HG03066 (cell line): ENCODE results near the gene CDKL5.
"Not testable (repeated sequence)": the region's sequence is repeated elsewhere in the genome, so short reads cannot be mapped to it uniquely, and the experiment has no call there.

ENCODE experiments used
- ATAC-seq: cut with Tn5 transposase; IDR thresholded peaks from one replicate; pipeline ENCODE4 v1.9.1; 2021; ENCODE audit warnings: low read depth; ENCODE audit not compliant: unreplicated experiment

The CDKL5 gene

GRCh38 chrX:18425199-18426003 is at the start of gene CDKL5:
CDKL5 (plus strand) TSS chrX:18425608; CDS start chrX:18507097, 81,489 bp downstream.
- peak; percentile 78 for ATAC-seq

GRCh38 chrX:18377796-18378195 is 47.6 kb upstream of the CDKL5 start:
- no peak for ATAC-seq

GRCh38 chrX:18389966-18390365 is 35.4 kb upstream of the CDKL5 start:
- no peak for ATAC-seq

- ATAC-seq: no peak
Measured at GRCh38 chrX:18390941-18391538, 34.4 kb upstream of the CDKL5 start.

GRCh38 chrX:18394477-18394876 is 30.9 kb upstream of the CDKL5 start:
- no peak for ATAC-seq

DNA sequence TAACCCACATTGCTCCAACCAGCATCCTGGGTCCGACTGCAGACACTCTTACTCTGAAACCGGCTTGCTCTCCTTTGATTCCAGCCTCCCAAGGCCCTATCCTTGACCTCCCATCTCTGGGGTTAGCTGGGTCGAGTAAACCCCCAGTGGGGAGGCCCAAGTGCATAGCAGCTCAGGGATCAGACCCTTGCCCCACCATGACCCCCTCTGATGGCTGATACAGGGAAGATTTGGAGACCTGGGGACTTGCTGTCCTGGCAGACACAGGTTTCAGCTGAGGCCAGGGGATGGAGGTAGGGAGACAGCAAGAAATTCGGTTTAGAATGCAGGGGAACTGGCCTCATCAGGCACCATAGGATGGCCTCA is 23.6 kb upstream of the CDKL5 start:
- ATAC-seq: no peak

DNA sequence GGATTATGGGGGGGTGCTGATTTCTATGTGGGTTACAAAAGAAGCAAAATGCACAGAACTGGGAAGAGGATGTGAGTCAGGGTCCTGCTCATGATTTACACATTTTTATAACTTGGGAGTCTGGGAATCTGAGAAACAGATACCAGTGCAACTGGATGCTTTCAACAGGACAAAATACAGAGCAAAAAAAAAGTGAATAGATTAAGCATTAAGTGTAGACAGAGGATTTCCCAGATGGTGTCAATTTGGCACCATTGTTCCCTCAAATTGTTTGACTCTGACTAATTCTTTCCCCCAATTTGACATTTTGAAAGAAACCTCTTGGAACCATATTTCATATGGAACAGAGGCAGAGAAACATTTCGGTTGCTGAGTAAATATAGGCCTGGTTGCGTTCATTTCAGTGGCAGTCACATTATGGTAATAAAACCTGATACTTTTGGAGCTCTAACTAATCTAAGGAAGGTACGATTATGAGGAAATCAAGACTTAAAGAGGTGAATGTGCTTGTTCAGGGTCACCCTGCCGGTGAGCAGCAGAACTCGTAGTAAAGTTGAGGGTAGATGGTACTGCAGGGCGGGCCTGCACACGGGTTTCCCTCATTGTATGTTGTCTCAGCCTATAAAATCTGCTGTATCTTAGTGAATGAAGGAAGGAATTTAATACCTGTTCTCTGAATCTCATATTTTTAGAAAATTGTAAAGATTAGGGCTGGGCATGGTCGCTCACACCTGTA is 18.7 kb upstream of the CDKL5 start:
- no peak for ATAC-seq

GRCh38 chrX:18410038-18410437 is 15.4 kb upstream of the CDKL5 start:
- no peak for ATAC-seq

GRCh38 chrX:18415386-18415785 is 10.0 kb upstream of the CDKL5 start:
- ATAC-seq: no peak

GRCh38 chrX:18422325-18422724 is 3.1 kb upstream of the CDKL5 start:
- no peak for ATAC-seq

- ATAC-seq: no peak
Measured at GRCh38 chrX:18422886-18423285, 2.5 kb upstream of the CDKL5 start.

DNA sequence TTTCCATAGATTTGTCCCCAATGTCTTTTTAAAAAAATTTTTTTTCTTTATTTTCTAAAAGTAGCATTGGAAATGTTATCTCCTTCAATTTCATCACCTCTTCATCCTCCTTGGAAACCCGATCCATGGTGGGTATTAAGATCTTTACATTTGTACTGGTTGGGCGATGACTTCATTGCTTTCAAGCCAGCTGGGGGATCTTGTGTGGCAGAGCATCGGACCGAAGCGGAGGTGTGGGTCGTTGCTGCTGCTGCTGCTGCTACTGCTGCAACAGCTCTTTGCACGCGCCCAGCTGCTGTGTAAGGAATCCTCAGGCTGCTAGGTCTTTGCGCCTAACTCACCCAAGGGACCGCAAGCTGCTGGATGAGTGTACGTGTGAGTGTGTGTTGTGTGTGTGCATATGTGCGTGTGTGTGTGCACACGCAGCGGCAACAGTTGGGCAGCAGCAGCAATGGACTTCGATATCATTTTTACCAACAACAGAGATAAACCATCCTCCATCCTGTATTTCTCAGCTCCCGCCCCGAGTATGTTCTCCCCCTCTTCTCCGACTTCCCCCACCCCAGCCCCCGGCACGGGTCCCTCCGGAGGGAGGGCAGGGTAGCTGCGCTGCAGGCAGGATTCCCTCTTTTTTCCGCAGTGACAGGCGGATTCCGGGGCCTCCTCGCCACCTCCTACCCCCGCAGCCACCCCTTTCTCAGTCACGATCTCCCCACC is 768 bp upstream of the CDKL5 start:
- peak; percentile 27 for ATAC-seq

DNA sequence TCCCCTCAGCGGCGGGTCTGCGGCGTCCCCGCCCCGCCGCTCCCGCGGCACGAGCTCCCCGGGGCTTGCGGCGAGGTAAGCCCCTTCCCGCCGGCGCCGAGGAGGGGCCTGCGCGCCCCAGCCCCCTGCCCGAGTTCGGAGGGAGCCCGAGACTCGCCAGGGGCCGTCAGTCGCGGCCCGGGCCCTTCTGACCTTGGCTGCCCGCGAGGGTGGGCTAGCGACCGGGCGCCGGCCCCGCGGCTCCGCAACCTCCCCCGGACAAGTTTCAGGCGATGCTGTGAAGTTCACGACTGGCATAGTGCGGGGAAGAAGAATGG is 554 bp downstream of the CDKL5 start:
- peak; percentile 7 for ATAC-seq

DNA sequence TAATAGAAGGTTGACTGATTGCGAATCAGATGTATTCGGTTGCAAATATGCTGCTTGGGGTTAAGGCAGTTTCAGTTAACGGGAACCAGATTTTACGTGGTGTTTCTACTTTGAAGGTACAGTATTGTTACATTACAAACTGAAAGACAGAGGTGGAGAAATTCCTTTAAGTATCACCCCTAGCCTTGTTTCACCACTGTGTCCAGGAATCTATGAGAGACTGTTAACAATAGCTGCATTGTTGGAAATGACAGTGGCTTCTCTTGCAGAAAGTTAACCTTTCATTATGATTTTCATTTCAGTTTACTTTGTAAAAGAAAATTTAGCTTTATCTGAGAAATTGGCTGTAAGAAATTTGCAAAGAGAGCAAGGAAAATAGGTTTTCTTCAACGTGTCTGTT is 2.6 kb downstream of the CDKL5 start:
- no peak for ATAC-seq

GRCh38 chrX:18433288-18433687 is 7.9 kb downstream of the CDKL5 start:
- ATAC-seq: not testable (repeated sequence)

GRCh38 chrX:18434896-18435295 is 9.5 kb downstream of the CDKL5 start:
- ATAC-seq: no peak

GRCh38 chrX:18436017-18436416 is 10.6 kb downstream of the CDKL5 start:
- ATAC-seq: no peak

DNA sequence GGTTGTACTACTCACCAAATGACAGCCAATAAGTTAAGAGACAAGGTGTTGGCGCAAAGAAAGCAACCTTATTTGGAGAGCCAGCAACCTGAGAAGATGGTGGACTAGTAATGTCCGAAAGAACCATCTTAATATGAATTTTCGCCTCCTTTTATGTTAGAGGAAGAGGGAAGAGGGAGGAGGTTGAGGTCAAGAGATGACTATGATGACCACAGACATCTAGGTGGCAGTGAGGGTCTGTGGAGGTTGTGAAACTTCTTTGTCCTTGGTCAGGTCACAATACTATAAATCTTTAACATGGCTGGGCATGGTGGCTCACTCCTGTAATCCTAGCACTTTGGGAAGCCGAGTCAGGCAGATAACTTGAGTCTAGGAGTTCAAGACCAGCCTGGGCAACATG is 15.4 kb downstream of the CDKL5 start:
- no peak for ATAC-seq

DNA sequence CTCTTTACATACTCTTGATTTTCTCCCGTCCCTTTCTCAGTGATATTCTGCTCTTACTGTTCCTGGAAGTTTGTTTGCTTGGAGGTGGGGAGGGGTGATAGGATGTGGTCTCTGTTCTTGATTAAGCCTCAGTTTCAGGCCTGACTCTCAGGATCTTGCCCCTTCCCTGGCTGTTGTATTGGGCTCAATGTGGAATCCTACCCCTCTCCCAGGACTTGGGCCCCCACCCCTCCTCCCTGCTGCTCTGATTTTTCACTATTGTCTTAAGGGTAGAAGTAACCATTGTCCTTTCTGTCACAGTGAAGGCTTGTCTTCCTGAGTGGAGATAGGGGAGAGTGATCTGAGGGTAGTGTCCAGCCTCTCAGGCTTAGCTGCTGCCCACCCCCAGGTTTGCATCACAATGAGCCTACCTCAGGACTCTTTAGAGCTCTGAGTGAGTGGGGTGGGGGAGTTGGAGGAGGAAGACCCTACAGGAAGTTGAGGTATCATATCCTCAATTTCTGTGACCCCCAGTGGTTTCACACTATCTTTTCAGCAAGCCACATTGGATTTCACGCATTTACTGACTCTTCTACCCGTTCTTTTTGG is 16.5 kb downstream of the CDKL5 start:
- ATAC-seq: no peak

DNA sequence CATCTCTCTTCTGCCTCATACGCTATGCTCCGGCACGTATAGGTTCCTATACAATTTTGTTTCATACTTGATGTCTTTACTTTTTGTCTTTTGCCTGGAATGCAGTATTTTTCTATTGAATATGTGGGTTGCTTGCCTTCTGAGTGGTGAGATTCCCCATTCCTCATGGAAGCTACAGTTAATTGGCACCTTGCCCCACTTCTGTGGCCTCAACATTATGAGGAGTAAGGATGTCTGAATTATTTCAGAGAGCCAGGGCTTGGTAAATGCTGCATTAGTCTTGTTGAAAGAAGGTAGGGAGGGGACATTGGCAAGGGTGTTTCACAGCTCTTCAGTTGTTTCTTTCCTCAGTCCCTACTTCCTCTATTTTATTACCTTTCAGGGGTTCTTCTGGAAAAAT is 23.0 kb downstream of the CDKL5 start:
- ATAC-seq: no peak

GRCh38 chrX:18449236-18449635 is 23.8 kb downstream of the CDKL5 start:
- no peak for ATAC-seq
